A549 (cell line): ENCODE data around the gene TTC28. TPM values are rescaled to one million over a fixed set of nuclear protein-coding genes. Genes with fewer than 3 reads are reported as not detected.

Experiments used
- ATAC-seq, 2 experiments: fragments of 200-7000 bp in 1 of 2; fragments of >200 bp in 1 of 2; cut with Nextera tagmentation in 1 of 2; cut with Tn5 transposase in 1 of 2; 3 replicates each; pipeline versions ENCODE4 v1.8.0 to v1.9.1; 2018 to 2020; ENCODE audit warnings: mild to moderate bottlenecking in 1 of 2, moderate library complexity in 1 of 2
- CTCF ChIA-PET: fragments of 300-600 bp; sonication (Branson Sonifier 250); formaldehyde crosslinking; extraction: SDS; loops from one replicate; lab custom pipeline; 2021; ENCODE audit warnings: antibody characterized with exemption, inconsistent platforms; lab: Yijun Ruan, JAX
- POLR2A ChIA-PET: fragments of 350-600 bp; formaldehyde crosslinking; extraction: SDS; loops from one replicate; lab custom pipeline; 2021; ENCODE audit warnings: antibody characterized with exemption, inconsistent platforms; lab: Yijun Ruan, JAX
- DNase-seq, 2 experiments: peaks; one replicate each; pipeline versions ENCODE4 v3.0.0 to v3.0.0-alpha.2; 2011 to 2016; ENCODE audit warnings: low read depth in 1 of 2, low spot score in 1 of 2
- FAIRE-seq: peaks from 2 replicates; lab custom pipeline; 2011; peaks lifted over from hg19 to GRCh38; lab: Jason Lieb, UNC
- H3K27ac ChIP-seq, 2 experiments: fragments of >200 bp; sonication (Bioruptor Twin); formaldehyde crosslinking; 3 replicates each; pipeline ENCODE4 v1.5.1; 2016 to 2017
- H3K4me1 ChIP-seq: fragments of >200 bp; sonication (Bioruptor Twin); formaldehyde crosslinking; 3 replicates; pipeline ENCODE4 v1.6.1; 2016
- H3K4me2 ChIP-seq: fragments of >200 bp; sonication (Bioruptor Twin); formaldehyde crosslinking; 3 replicates; pipeline ENCODE4 v1.6.1; 2016
- H3K4me3 ChIP-seq: fragments of >200 bp; sonication (Bioruptor Twin); formaldehyde crosslinking; 3 replicates; pipeline ENCODE4 v1.5.1; 2016
- H3K9me3 ChIP-seq: fragments of >200 bp; sonication (Bioruptor Twin); formaldehyde crosslinking; 3 replicates; pipeline ENCODE4 v1.6.1; 2016
- CBX2 ChIP-seq: fragments of 200-600 bp; sonication (generic); IDR thresholded peaks from 2 replicates; pipeline ENCODE4 v1.6.1; 2016; ENCODE audit warnings: low read depth, mild to moderate bottlenecking, borderline replicate concordance
- EHF ChIP-seq: fragments of 250-450 bp; sonication (Bioruptor Pico); IDR thresholded peaks from 2 replicates; pipeline ENCODE4 v1.5.0; 2020; ENCODE audit warnings: mild to moderate bottlenecking
- FOSB ChIP-seq: fragments of 250-450 bp; sonication (Bioruptor Pico); IDR thresholded peaks from 2 replicates; pipeline ENCODE4 v1.5.0; 2020; ENCODE audit warnings: mild to moderate bottlenecking, moderate library complexity
- FOSL2 ChIP-seq, 2 experiments: fragments of 450-650 bp in 1 of 2; fragments of >200 bp in 1 of 2; sonication (Bioruptor Twin) in 1 of 2; formaldehyde crosslinking; IDR thresholded peaks; 2 replicates each; pipeline versions ENCODE4 v1.5.0 to v1.6.1; 2016 to 2020; ENCODE audit warnings: mild to moderate bottlenecking in 1 of 2, moderate library complexity in 1 of 2
- FOXS1 ChIP-seq: fragments of 250-450 bp; sonication (Bioruptor Pico); IDR thresholded peaks from 2 replicates; pipeline ENCODE4 v1.5.0; 2020; ENCODE audit warnings: mild to moderate bottlenecking, moderate library complexity
- HOXA7 ChIP-seq: fragments of 250-450 bp; sonication (Bioruptor Pico); IDR thresholded peaks from 2 replicates; pipeline ENCODE4 v1.5.0; 2020; ENCODE audit warnings: mild to moderate bottlenecking, moderate library complexity
- HOXB5 ChIP-seq: fragments of 250-450 bp; sonication (Bioruptor Pico); IDR thresholded peaks from 2 replicates; pipeline ENCODE4 v1.5.0; 2020; ENCODE audit warnings: mild to moderate bottlenecking, moderate library complexity
- JUN ChIP-seq, 2 experiments: fragments of >200 bp; sonication (Bioruptor Twin); formaldehyde crosslinking; IDR thresholded peaks; 2 replicates in 1 of 2; 3 replicates in 1 of 2; pipeline ENCODE4 v1.6.1; 2016 to 2017
- JUNB ChIP-seq: fragments of >200 bp; sonication (Bioruptor Twin); formaldehyde crosslinking; IDR thresholded peaks from 2 replicates; pipeline ENCODE4 v1.6.1; 2016
- KDM1A ChIP-seq: fragments of 200-600 bp; sonication (generic); IDR thresholded peaks from 2 replicates; pipeline ENCODE4 v1.6.1; 2016; ENCODE audit warnings: low read depth, mild to moderate bottlenecking
- MAZ ChIP-seq: fragments of 150-350 bp; IDR thresholded peaks from 2 replicates; pipeline ENCODE4 v1.6.1; 2014; ENCODE audit warnings: antibody characterized with exemption, low read depth, low read length, borderline replicate concordance
- NFE2L2 ChIP-seq: fragments of 150-350 bp; conservative IDR thresholded peaks from 2 replicates; pipeline ENCODE4 v1.6.1; 2014; ENCODE audit warnings: low read length
- NPAS2 ChIP-seq: fragments of 250-450 bp; sonication (Bioruptor Pico); IDR thresholded peaks from 2 replicates; pipeline ENCODE4 v1.8.0; 2022; ENCODE audit warnings: mild to moderate bottlenecking, moderate library complexity, borderline replicate concordance
- NR3C1 ChIP-seq: fragments of >200 bp; sonication (Bioruptor Twin); formaldehyde crosslinking; IDR thresholded peaks from 3 replicates; pipeline ENCODE4 v1.6.1; 2017
- RCOR1 ChIP-seq: fragments of 150-350 bp; IDR thresholded peaks from 2 replicates; pipeline ENCODE4 v1.6.1; 2014; ENCODE audit warnings: antibody characterized with exemption, low read length, low read depth
- RFX5 ChIP-seq: fragments of 450-650 bp; IDR thresholded peaks from 2 replicates; pipeline ENCODE4 v1.7.1; 2014; ENCODE audit warnings: antibody characterized with exemption, mild to moderate bottlenecking, moderate library complexity
- RNF2 ChIP-seq: fragments of 200-600 bp; sonication (generic); IDR thresholded peaks from 2 replicates; pipeline ENCODE4 v1.6.1; 2016; ENCODE audit warnings: low read depth, mild to moderate bottlenecking, antibody characterized with exemption, moderate library complexity, borderline replicate concordance
- SMC3 ChIP-seq: fragments of >200 bp; sonication (Bioruptor Twin); formaldehyde crosslinking; IDR thresholded peaks from 3 replicates; pipeline ENCODE4 v1.6.1; 2018; ENCODE audit warnings: inconsistent platforms
- TP53 ChIP-seq: fragments of 250-450 bp; sonication (Bioruptor Pico); IDR thresholded peaks from 2 replicates; pipeline ENCODE4 v1.5.0; 2021; ENCODE audit warnings: mild to moderate bottlenecking, moderate library complexity
- ZC3H11A ChIP-seq: fragments of 450-650 bp; IDR thresholded peaks from 2 replicates; pipeline ENCODE4 v1.6.1; 2014; ENCODE audit warnings: antibody characterized with exemption, mild to moderate bottlenecking
- ZFP36 ChIP-seq: fragments of 450-650 bp; IDR thresholded peaks from 2 replicates; pipeline ENCODE4 v1.6.1; 2014; ENCODE audit warnings: borderline replicate concordance; ENCODE audit not compliant: partially characterized antibody
- ZNF302 ChIP-seq: fragments of 250-450 bp; sonication (Bioruptor Pico); IDR thresholded peaks from 2 replicates; pipeline ENCODE4 v1.9.0; 2021; ENCODE audit warnings: inconsistent platforms, mild to moderate bottlenecking, moderate library complexity
- ZSCAN20 ChIP-seq: fragments of 250-450 bp; sonication (Bioruptor Pico); IDR thresholded peaks from 2 replicates; pipeline ENCODE4 v1.8.0; 2022; ENCODE audit warnings: mild to moderate bottlenecking, moderate library complexity
- WGBS: methylation state at CpG from one replicate; pipeline ENCODE4 v1.1.6; 2017; ENCODE audit errors: missing lambda C conversion rate; 5-methylcytosine and 5-hydroxymethylcytosine counted together
- polyA plus RNA-seq, 4 experiments: library from polyadenylated mRNA; depleted of rRNA in 3 of 4; stranded (reverse); fragments of >200 nt; fragmentation: RNase III in 1 of 4; extraction: RNeasy Plus Mini Kit Qiagen cat#74134 plus additional on column Dnase treatment in 1 of 4; gene quantifications; 2 replicates in 3 of 4; 3 replicates in 1 of 4; pipeline ENCODE4 v1.2.3, GENCODE V29; 2011 to 2017
- TF ChIP-seq, protein P1 (sequence below): fragments of >200 bp; sonication (Bioruptor Twin); formaldehyde crosslinking; IDR thresholded peaks from 3 replicates; pipeline ENCODE4 v1.5.1; 2016
- TF ChIP-seq, protein P2 (sequence below): fragments of 200-600 bp; sonication (generic); IDR thresholded peaks from 2 replicates; pipeline ENCODE4 v1.6.1; 2016; ENCODE audit warnings: antibody characterized with exemption, mild to moderate bottlenecking, moderate library complexity
- TF ChIP-seq, protein P3 (sequence below): IDR thresholded peaks from 2 replicates; pipeline ENCODE4 v1.6.1; 2012; ENCODE audit warnings: low read depth, borderline replicate concordance
- TF ChIP-seq, protein P4 (sequence below): fragments of 250-450 bp; sonication (Bioruptor Pico); IDR thresholded peaks from 2 replicates; pipeline ENCODE4 v1.5.0; 2020; ENCODE audit warnings: low read depth, mild to moderate bottlenecking, moderate library complexity
- TF ChIP-seq, protein P5 (sequence below): fragments of >200 bp; sonication (Bioruptor Twin); formaldehyde crosslinking; IDR thresholded peaks from 3 replicates; pipeline ENCODE4 v1.6.1; 2016

Gene TTC28
- polyA plus RNA-seq, 2 of the 4 experiments (the other 2 are of a cell fraction) = 2.6 to 3.8 TPM

DNA sequence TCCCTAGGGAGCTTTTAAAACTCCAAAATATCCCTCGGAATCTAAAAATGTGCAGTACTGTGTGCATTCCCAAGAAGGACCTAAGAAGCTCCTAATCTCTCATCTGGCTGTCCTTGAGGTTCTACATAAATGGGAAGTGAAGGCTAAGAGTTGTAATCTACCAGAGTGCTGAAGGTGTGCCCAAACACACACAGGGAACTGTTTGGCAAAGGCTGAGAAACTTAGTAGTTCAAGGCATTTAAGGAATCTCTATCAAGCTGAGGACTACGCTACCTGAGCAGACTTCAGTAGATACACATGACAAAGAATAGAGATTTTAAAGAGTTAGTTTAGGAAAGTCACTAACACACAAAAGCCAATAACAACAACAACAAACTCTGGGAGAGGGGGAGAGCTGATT, 71.1 kb downstream of the TTC28 start:
- 94% methylated on average over 2 of the region's 2 CpGs for WGBS
- TF ChIP-seq, protein P1, sequence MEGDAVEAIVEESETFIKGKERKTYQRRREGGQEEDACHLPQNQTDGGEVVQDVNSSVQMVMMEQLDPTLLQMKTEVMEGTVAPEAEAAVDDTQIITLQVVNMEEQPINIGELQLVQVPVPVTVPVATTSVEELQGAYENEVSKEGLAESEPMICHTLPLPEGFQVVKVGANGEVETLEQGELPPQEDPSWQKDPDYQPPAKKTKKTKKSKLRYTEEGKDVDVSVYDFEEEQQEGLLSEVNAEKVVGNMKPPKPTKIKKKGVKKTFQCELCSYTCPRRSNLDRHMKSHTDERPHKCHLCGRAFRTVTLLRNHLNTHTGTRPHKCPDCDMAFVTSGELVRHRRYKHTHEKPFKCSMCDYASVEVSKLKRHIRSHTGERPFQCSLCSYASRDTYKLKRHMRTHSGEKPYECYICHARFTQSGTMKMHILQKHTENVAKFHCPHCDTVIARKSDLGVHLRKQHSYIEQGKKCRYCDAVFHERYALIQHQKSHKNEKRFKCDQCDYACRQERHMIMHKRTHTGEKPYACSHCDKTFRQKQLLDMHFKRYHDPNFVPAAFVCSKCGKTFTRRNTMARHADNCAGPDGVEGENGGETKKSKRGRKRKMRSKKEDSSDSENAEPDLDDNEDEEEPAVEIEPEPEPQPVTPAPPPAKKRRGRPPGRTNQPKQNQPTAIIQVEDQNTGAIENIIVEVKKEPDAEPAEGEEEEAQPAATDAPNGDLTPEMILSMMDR = no peak
- no peak for TF ChIP-seq RFX5
- no peak for TF ChIP-seq JUN (IDR thresholded peaks at IDR 0.05)
- TF ChIP-seq ZFP36 = no peak
- no peak for TF ChIP-seq KDM1A
- TF ChIP-seq RNF2 = no peak
- TF ChIP-seq, protein P2, sequence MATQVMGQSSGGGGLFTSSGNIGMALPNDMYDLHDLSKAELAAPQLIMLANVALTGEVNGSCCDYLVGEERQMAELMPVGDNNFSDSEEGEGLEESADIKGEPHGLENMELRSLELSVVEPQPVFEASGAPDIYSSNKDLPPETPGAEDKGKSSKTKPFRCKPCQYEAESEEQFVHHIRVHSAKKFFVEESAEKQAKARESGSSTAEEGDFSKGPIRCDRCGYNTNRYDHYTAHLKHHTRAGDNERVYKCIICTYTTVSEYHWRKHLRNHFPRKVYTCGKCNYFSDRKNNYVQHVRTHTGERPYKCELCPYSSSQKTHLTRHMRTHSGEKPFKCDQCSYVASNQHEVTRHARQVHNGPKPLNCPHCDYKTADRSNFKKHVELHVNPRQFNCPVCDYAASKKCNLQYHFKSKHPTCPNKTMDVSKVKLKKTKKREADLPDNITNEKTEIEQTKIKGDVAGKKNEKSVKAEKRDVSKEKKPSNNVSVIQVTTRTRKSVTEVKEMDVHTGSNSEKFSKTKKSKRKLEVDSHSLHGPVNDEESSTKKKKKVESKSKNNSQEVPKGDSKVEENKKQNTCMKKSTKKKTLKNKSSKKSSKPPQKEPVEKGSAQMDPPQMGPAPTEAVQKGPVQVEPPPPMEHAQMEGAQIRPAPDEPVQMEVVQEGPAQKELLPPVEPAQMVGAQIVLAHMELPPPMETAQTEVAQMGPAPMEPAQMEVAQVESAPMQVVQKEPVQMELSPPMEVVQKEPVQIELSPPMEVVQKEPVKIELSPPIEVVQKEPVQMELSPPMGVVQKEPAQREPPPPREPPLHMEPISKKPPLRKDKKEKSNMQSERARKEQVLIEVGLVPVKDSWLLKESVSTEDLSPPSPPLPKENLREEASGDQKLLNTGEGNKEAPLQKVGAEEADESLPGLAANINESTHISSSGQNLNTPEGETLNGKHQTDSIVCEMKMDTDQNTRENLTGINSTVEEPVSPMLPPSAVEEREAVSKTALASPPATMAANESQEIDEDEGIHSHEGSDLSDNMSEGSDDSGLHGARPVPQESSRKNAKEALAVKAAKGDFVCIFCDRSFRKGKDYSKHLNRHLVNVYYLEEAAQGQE = no peak
- TF ChIP-seq NPAS2 = no peak
- TF ChIP-seq SMC3 = no peak
- no peak for TF ChIP-seq RCOR1
- no peak for TF ChIP-seq HOXB5 (CRISPR knock-in tag)
- TF ChIP-seq CBX2 = no peak
- no peak for TF ChIP-seq FOSB (CRISPR knock-in tag)
- TF ChIP-seq, protein P3, sequence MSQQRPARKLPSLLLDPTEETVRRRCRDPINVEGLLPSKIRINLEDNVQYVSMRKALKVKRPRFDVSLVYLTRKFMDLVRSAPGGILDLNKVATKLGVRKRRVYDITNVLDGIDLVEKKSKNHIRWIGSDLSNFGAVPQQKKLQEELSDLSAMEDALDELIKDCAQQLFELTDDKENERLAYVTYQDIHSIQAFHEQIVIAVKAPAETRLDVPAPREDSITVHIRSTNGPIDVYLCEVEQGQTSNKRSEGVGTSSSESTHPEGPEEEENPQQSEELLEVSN = no peak
- no peak for TF ChIP-seq TP53
- TF ChIP-seq, protein P4, sequence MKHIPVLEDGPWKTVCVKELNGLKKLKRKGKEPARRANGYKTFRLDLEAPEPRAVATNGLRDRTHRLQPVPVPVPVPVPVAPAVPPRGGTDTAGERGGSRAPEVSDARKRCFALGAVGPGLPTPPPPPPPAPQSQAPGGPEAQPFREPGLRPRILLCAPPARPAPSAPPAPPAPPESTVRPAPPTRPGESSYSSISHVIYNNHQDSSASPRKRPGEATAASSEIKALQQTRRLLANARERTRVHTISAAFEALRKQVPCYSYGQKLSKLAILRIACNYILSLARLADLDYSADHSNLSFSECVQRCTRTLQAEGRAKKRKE (CRISPR knock-in tag) = no peak
- TF ChIP-seq, all 56 proteins: peak for 0
- H3K9me3 ChIP-seq = no peaks in the 10 kb centered on the region
- FAIRE-seq = no peak
- POLR2A ChIA-PET = no interaction called here
- no peak for ATAC-seq
- no peak overlapping the region for H3K27ac ChIP-seq
- no peak for DNase-seq
- H3K4me2 ChIP-seq = no peak overlapping the region
- no peak overlapping the region for H3K4me3 ChIP-seq
- CTCF ChIA-PET = interaction anchor here (1.6 to 2.3 kb wide), 2 partner anchors 221 to 557 kb away, joined by 5 to 9 read pairs; no protein-coding TSS in a partner anchor
- H3K4me1 ChIP-seq = no peaks in the 10 kb centered on the region

DNA sequence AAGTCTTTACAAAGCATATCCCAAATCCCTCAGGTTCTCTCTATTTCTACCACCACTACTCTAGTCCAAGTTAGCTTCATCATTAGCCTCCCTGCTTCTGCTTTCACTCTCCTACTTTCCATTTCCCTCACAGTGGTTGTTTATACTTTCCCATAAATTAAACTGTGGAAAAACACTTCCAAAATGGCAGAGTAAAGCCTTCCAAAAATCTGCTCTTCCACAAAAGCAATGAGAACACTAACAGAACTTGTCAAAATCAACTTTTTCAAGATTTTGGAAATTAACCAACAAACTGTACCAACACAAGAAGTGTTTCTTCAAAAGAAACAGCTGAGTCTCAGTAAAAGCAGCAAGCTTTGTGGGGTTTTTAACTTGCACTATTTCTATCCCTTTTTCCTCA, 71.8 kb downstream of the TTC28 start:
- Histone ChIP-seq H3K4me1 (no peaks in the 10 kb centered on the region), H3K27ac (no peak overlapping the region), H3K9me3 (no peaks in the 10 kb centered on the region), H3K4me3 (no peak overlapping the region), H3K4me2 (no peak overlapping the region)
- ChIA-PET CTCF (interaction anchor here (1.6 to 2.3 kb wide), 2 partner anchors 221 to 556 kb away, joined by 5 to 9 read pairs; no protein-coding TSS in a partner anchor), POLR2A (no interaction called here)
- TF ChIP-seq ZSCAN20 (CRISPR knock-in tag) (no peak), MAZ (no peak), FOSL2 (IDR thresholded peaks at IDR 0.05) (no peak), FOSL2 (CRISPR knock-in tag; IDR thresholded peaks at IDR 0.05) (no peak), FOXS1 (CRISPR knock-in tag) (no peak), ZFP36 (no peak), EHF (CRISPR knock-in tag) (no peak), NR3C1 (no peak), ZNF302 (no peak), ZC3H11A (no peak), JUNB (no peak), JUN (IDR thresholded peaks at IDR 0.05) (no peak), NFE2L2 (no peak), HOXA7 (CRISPR knock-in tag) (no peak)
- TF ChIP-seq, protein P5, sequence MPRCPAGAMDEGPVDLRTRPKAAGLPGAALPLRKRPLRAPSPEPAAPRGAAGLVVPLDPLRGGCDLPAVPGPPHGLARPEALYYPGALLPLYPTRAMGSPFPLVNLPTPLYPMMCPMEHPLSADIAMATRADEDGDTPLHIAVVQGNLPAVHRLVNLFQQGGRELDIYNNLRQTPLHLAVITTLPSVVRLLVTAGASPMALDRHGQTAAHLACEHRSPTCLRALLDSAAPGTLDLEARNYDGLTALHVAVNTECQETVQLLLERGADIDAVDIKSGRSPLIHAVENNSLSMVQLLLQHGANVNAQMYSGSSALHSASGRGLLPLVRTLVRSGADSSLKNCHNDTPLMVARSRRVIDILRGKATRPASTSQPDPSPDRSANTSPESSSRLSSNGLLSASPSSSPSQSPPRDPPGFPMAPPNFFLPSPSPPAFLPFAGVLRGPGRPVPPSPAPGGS = no peak
- TF ChIP-seq, protein P4 (CRISPR knock-in tag) = no peak
- DNase-seq (no peak), FAIRE-seq (no peak), ATAC-seq (no peak)
